OCI-LY7 (cell line): Measurements from ENCODE around the gene BARX2.

ENCODE experiments used
- EZH2phosphoT487 ChIP-seq: fragments of 200-600 bp; sonication (generic); IDR thresholded peaks from 2 replicates; pipeline ENCODE4 v1.6.1; 2018; ENCODE audit warnings: low read depth, borderline replicate concordance, mild to moderate bottlenecking, mixed run types, antibody characterized with exemption, low read length, moderate library complexity, mixed read lengths
- TF ChIP-seq, protein P1 (sequence below): fragments of 200-600 bp; sonication (generic); conservative IDR thresholded peaks from 2 replicates; pipeline ENCODE4 v1.5.1; 2014; ENCODE audit warnings: mild to moderate bottlenecking, antibody characterized with exemption, low read length, moderate library complexity, mixed read lengths

DNA sequence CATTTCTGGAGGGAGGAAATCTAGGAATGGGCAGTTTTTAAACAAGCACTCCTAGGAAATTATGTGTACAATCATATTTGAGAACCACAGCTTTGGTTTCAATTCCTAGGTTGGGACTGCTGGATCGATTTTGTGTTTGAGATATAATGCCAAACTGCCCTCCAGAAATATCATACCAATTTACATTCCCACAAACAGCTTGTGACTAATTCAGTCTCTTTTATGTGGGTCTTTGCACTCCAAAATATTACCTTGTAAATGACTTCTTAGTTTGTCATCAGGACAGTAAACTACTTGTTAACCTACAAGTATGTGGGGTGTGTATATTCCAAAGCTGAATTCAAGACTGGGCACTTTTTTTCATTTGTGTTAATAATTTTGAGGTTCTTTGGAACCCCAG lies 9.8 kb upstream of the BARX2 start:
- TF ChIP-seq, protein P1, sequence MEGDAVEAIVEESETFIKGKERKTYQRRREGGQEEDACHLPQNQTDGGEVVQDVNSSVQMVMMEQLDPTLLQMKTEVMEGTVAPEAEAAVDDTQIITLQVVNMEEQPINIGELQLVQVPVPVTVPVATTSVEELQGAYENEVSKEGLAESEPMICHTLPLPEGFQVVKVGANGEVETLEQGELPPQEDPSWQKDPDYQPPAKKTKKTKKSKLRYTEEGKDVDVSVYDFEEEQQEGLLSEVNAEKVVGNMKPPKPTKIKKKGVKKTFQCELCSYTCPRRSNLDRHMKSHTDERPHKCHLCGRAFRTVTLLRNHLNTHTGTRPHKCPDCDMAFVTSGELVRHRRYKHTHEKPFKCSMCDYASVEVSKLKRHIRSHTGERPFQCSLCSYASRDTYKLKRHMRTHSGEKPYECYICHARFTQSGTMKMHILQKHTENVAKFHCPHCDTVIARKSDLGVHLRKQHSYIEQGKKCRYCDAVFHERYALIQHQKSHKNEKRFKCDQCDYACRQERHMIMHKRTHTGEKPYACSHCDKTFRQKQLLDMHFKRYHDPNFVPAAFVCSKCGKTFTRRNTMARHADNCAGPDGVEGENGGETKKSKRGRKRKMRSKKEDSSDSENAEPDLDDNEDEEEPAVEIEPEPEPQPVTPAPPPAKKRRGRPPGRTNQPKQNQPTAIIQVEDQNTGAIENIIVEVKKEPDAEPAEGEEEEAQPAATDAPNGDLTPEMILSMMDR = no peak
- TF ChIP-seq EZH2phosphoT487 = no peak
